HG02885 (cell line): Measurements from ENCODE around the gene HELB.

Source experiments
- ATAC-seq: cut with Tn5 transposase; IDR thresholded peaks from one replicate; pipeline ENCODE4 v1.9.1; 2021; ENCODE audit warnings: mild to moderate bottlenecking; ENCODE audit not compliant: unreplicated experiment, poor library complexity

HELB gene

GRCh38 chr12:66301944-66302826 lies at the start of gene HELB:
TSS of gene HELB (plus strand) at chr12:66302493. CDS start at chr12:66302604, 111 bp downstream.
- ATAC-seq: peak; percentile 92

DNA sequence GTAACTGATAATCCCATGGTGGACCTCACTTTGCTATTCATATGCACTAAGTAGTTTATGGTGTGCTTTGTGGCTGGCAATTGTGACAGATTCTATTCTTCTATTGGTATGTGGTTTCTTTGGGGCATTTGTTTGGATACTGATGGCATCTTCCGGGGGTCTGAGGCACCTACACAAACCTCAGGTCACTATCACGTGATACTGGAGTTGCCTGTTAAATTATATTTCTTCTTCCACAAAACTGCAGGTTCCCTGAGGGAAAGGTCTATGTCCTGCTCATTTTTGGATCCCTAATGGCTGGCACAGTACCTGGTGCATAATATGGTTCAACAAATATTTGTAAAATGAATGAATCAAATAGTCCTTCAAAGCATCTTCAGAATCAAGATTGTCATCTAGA lies 49.5 kb upstream of the HELB start:
- ATAC-seq: no peak

DNA sequence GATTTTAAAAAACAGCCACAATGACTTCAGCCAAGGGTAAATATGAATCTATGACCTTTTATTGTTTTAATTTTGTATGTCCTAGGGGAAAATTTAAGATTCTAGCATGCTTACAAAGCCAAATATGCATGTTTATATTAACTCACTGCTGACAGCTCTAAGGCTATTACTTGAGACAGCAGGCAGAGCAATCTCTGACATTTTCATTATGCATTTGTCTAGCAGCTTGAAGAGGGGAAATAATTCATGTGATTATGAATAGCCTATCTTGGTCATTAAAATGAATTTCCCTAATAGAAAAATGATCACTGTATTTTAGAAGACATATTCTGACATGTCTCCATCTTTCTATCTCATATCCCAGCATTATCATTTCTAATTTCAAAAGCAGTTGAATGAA lies 46.6 kb upstream of the HELB start:
- ATAC-seq: no peak

- no peak for ATAC-seq
Measured at GRCh38 chr12:66258011-66258410, 44.3 kb upstream of the HELB start.

- ATAC-seq: no peak
Measured at GRCh38 chr12:66262737-66263136, 39.6 kb upstream of the HELB start.

DNA sequence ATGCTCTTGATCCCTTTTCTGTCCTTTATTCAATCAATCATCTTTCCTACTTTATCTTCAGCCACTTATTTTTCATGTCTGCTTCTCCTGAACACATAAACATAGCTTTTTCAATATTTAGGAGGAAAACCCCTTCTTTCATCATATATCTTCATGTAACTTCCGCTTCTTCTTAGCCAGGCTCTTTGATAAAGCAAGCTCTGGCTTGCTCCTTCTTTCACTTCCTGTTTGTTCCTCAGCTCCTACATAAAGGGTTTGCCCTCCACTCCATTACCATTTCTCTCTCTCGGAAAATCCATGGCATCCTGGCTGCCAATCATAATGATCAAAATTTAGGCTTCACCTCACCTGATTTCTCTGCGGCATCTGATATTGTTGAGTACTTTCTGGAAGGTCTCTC lies 33.7 kb upstream of the HELB start:
- ATAC-seq: no peak

DNA sequence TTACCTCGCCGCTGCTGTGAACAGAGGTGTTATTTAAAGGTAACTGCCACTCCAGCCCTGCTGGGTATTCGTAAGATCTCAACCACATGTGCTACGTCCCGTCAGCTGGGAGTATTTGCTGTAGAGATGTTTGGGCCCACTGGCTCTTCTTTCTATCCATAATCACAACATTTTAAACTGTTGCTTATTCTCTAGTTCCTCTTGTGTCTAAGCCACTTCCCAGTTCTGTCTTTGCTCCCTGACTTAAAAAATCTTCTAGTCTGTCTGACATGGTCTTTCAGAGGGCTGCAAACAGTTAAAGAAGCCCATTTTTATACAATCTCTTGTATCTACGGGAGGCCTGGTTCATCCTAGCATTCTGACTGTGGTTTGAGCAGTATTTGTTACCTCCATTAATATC lies 33.2 kb upstream of the HELB start:
- no peak for ATAC-seq

GRCh38 chr12:66269757-66270383 lies 32.4 kb upstream of the HELB start:
- ATAC-seq: peak; percentile 60

DNA sequence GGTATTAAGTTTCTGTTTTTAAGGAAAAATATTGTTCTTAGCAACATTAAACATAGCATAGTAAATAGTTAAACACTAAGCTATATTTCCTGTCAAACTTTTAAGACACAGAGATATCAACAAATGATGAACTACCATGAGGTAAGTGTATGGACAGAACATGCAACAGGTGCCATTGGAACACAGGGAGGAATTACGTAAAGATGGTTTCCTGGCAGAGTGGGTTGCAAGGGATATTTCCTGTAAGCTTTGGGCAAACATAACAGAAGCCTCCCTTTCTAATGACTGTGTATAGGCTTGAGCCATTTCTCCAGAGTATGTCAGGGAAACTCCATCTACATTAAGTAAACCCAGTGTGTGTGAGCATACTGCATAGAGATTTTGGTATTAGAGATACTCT lies 31.7 kb upstream of the HELB start:
- ATAC-seq: no peak

GRCh38 chr12:66272650-66273049 lies 29.6 kb upstream of the HELB start:
- ATAC-seq: no peak

DNA sequence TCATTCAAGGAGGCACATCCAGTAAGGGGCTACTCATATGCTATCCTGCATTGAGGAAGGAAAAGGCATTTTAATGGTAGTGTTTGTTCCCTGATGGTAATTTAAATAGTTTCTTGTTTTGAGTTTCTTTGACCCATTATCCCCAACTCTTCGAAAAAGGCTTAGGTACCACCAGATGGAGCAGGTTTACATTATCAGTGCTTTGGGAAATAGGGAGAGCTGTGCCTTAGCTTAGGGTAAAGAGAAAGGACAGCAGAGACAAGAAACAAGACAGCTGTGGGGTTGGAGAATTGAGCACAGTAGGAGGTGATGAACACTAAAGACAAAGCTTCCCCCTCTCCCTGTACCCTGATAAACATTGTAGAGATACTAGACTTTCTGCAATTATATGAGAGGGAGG lies 29.1 kb upstream of the HELB start:
- ATAC-seq: no peak

DNA sequence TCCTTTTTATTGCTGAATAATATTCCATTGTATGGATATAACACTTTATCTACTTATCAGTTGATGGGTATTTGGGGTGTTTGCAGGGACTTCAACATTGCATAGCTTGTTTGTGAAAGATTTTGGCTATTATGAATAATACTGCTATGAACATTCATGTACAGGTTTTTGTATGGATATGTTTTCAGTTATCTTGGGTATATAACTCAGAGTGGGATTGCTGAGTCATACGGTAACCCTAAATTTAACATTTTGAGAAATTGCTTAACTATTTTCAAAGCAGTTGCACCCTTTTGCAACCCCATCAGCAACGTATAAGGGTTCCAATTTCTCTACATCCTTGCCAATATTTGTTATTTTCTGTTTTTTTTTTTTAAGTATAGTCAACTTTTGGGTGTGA lies 27.3 kb upstream of the HELB start:
- ATAC-seq: peak; percentile 65

GRCh38 chr12:66279123-66279712 lies 23.1 kb upstream of the HELB start:
- no peak for ATAC-seq

- no peak for ATAC-seq
Measured at GRCh38 chr12:66280561-66280960, 21.7 kb upstream of the HELB start.

GRCh38 chr12:66282244-66282643 lies 20.0 kb upstream of the HELB start:
- ATAC-seq: no peak

DNA sequence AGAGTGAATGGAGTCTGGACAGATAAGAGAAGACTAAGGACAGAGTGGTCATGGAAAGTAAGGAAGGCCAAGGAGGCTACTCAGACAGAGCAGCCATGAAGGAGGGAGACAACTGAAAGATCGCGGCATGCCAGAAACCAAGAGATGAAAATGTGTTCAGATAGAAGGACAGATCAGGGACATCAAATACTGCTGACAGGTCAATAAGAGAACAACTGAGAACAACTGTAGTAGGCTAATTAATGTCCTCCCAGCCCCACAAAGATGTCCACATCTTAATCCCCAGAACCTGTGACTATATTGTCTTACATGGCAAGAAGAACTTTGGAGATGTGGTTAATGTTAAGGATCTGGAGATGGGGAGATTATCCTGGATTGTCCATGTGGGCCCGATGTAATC lies 15.0 kb upstream of the HELB start:
- no peak for ATAC-seq

DNA sequence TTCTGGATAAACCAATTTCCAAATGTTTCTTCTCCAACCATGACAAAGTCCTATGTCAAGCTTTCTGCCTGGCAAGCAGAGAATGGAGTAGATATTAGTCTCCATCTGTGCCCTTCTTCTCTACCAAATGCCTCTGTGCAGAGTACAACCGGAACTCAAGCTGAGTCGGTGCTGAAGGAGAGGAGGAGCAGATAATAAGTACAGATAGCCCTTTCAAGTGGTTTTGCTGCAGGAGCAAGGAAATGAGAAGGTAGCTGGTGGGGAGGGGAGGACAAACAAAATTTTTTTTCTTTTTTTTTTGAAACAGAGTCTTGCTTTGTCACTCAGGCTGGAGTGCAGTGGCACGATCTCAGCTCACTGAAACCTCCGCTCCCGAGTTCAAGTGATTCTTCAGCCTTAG lies 14.2 kb upstream of the HELB start:
- ATAC-seq: no peak

DNA sequence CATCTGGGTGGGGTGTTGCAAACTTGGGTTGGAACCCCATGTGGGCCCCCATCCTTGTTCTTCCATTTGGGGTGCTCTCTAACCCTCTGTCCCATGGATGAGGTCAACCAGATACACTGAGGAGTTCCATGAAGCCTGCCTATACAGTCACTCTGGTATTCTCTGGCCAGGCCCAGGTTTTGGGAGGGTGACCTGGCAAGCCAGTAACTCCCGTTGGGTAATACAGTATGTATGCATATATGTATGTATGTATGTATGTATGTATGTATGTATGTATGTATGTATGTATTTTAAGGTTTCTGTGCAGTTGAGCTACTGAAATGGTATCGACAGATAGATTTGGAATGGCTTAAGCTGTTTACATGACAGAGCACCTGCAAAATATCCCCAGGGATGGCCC lies 12.8 kb upstream of the HELB start:
- ATAC-seq: no peak

DNA sequence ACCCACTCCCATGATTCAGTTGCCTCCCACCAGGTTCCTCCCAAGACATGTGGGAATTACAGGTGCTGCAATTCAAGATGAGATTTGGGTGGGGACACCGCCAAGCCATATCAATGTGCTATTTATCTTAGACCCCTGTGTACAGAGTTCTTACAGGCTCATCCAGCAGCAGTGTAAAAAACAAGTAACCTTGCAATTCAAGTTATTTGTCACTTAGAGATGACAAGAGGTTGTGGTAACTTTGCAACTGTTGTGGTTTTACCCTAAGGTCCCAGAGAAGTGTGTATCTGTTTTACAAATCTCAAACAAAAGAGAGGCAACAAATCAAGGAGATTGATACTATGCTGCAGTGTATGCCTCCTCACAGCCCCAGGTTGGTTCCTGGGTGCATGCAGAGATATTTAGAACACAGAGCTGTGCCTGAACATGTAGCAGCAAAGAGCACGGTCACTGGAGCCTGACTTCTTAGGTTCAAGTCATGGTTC lies 11.5 kb upstream of the HELB start:
- no peak for ATAC-seq

DNA sequence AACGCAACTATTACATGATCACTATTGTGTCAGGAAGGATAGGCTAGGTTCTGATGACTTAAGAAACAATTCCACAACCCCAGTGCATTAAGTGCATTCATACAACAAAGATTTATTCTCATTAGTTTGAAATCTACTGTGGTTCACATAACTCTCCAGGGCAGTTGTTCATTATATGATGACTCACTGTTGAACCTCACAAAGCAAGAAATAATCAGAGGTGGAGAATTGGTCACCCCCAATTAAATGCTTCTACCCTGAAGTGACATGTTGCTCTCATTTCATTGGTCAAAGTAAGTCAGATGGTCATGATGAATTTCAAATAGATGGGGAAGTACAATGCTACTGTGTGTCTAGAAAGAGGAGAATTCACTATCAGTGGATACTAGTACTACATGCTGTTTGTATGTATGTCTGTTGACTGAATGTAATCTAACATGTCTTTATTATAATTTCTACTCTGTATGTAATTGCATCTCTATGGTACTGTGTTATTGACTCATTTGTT lies 6.1 kb upstream of the HELB start:
- ATAC-seq: no peak

- no peak for ATAC-seq
Measured at GRCh38 chr12:66297080-66297479, 5.2 kb upstream of the HELB start.
